ENCODE data around the gene CIB2. TPM values are rescaled to one million over a fixed set of nuclear protein-coding genes. Genes with fewer than 3 reads are reported as not detected.
A peak's percentile ranks its signal among the peaks of the same experiment; 100 is the strongest.

The CIB2 gene
- total RNA-seq, 2 donors from 2014 or later = 0.67 to 1.8 TPM

DNA sequence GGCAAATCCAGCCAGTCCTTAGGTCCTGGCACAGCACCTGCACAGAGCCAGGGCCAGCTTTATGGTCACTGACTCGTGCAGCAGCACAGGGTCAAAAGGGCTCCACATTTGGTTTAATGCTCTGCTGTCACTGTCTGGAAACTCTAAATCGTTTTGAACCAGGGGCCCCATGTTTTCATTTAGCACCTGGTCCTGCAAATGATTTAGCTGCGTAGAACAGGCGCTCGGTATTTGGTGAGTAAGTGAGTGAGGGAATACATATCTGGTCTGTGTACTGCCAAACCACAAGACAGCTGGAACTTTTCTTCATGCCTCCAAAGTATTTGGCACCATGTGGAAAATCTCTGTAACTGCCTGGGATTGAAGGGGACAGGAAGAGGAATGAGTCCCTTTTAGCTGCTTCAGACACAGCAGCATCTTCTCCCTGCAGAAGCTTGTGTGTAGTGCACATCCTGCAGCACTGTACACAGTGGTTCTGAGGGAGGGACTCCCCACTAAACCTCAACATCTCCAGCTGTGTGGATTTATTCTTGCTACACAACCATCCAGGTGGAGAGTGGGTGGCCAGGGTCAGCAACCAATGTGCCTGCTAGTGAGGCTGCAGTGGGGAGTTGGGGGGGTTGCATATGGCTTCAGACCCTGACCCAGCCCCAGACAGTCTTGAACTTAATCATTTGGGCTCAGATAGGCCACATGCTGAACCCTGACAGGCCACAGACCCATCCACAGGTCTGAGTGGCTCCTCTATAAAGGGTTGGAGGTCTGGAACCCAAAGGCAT lies 37.8 kb downstream of the CIB2 start:
- Mint-ChIP-seq H3K27ac (no peak overlapping the region), H3K36me3 (no peaks in the 10 kb centered on the region), H3K27me3 (peaks cover 0 to 8% of the 10 kb centered on the region in 2 donors), H3K9me3 (no peaks in the 10 kb centered on the region), H3K4me3 (no peak overlapping the region), H3K4me1 (ENCODE audit: low read depth in 2 of 2) (peaks cover 3 to 6% of the 10 kb centered on the region in 2 donors)
- ATAC-seq = peak; percentile 25 to 32
- no peak for DNase-seq (ENCODE audit: low spot score)

DNA sequence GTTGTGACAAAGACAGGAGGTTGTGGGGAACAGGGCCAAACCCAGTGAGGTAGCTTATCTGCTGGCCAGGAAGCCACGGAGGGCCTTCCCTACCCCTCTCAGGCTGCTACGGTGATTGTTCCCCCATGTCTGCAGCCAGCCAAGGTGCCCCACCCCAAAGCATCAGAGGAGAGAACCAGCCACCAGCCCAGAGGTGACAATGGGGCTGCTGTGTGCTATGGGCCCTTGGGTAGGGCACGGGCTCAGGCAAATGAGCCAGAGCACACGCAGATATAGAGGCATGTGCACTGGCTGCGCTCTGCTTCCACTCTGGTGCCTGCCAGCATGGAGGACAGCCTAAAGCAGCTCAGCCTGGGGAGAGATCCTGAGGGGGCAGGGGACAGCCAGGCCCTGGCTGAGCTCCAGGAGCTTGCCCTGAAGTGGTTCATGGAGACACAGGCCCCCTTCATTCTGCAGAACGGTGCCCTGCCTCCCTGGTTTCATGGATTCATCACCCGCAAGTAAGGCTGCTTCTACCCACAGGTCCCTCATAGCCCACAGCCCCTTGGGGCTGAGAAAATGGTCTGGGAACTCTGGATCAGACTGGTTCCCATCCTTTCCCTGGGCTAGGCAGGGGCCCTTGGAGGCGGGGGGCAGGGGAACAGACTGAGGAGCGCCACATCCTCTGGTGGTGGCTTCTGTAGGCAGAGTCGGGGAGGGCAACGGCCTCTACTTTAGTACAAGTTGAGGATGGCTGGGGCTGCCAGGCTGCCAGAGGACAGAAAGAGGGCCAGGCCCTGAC lies 38.8 kb downstream of the CIB2 start, which contains the start of gene SH2D7:
Gene SH2D7, plus strand, starts transcription at position 301 of the 781 bp plus-strand sequence. Its CDS starts 24 bp downstream, at position 325.
- no peak for DNase-seq (ENCODE audit: low spot score)
- Mint-ChIP-seq H3K4me1 (ENCODE audit: low read depth in 2 of 2) (peaks cover 3 to 6% of the 10 kb centered on the region in 2 donors), H3K27me3 (peaks cover 0 to 8% of the 10 kb centered on the region in 2 donors), H3K9me3 (no peaks in the 10 kb centered on the region), H3K36me3 (no peaks in the 10 kb centered on the region), H3K4me3 (no peak within 1 kb of the TSS), H3K27ac (peak within 1 kb of the TSS in 1 of 2 donors; percentile 13)
- peak in 1 of 2 donors; percentile 57 for ATAC-seq

DNA sequence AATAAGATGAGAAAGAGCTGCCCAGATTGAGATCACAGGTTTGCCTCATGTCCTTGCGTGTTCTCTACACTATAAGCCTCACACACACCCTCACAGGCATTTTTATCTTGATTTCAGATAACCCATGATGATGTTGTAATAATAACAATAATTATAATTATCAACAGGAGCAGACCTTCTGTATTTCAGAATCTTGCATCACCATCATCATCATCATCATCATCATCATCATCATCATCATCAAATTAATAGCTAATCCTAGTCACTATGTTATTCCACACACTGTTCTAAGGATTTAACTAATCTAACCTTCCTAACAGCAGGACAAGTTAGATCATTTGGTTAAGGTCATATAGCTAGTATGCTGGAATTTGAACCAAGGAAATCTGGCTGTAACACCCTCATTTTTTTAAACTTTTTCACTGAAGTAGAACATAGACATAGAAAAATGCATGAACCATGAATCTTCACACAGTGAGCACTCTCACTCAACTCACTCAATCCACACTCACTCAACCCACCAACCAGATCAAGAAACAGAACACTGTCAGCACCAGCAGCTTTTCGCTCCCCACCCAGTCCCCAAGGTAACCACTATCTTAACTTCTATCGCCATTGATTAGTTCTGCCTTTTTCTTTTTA lies 40.7 kb downstream of the CIB2 start:
- no peaks in the 10 kb centered on the region for H3K36me3 Mint-ChIP-seq
- H3K4me1 Mint-ChIP-seq (ENCODE audit: low read depth in 2 of 2) = peaks cover 3 to 6% of the 10 kb centered on the region in 2 donors
- H3K4me3 Mint-ChIP-seq = no peak overlapping the region
- no peak for ATAC-seq
- no peak for DNase-seq (ENCODE audit: low spot score)
- H3K27ac Mint-ChIP-seq = no peak overlapping the region
- no peaks in the 10 kb centered on the region for H3K9me3 Mint-ChIP-seq
- peaks cover 0 to 8% of the 10 kb centered on the region in 2 donors for H3K27me3 Mint-ChIP-seq

DNA sequence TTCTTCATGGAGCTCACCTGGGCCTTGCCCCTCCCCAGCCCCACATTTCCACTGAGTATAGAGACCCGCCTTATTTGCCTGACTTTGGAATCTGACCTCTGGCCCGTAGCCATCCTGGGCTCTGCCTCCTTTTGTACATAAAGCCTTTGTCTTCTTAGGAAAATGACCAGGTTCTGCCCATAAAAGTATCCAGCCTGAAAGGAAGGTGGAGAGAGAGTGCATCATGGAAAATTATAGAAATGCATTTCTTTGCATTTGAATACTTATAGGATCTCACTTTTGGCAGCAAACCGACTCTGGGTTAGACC lies 42.5 kb downstream of the CIB2 start:
- no peaks in the 10 kb centered on the region for H3K36me3 Mint-ChIP-seq

DNA sequence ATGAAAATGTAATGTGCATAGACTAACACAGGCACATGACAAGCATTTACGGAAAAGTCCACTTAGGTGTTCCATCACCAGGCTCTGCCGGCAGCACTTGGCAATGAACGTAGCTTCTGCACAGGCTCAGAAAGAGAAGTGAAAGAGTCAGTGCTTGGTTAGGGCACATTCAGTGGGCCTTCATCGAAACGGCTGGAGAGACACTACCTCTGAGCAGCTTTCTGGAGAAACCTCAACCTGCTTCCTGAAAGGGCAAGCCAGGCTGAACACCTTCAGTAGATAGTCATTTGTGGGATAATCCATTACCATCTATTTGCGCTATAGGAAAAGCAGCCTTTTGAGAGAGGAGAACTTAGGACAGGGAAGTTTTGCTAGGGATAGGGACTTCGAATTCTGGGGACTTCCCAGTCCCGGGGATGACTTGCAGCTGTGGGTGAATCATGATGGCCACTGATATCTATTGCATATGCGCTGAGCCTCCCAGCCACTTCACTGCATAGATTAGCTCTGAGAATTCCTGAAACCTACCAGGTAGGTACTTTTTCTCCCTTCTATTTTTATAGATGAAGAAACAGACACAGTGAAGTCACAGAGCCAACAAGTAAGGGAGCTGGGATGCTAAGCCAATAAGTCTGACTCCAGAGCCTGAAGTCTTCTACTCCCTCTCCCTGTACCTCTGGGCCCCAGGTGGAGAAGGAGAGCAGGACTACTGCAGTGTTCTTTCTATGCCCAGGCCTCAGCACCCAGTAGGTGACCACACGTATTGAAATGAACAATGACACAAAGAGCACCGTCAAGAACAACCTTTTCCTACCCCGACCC lies 43.1 kb downstream of the CIB2 start:
- Mint-ChIP-seq H3K27ac (no peak overlapping the region), H3K27me3 (peaks cover 0 to 3% of the 10 kb centered on the region in 2 donors), H3K4me3 (no peak overlapping the region), H3K4me1 (ENCODE audit: low read depth in 2 of 2) (peaks cover 3 to 6% of the 10 kb centered on the region in 2 donors), H3K36me3 (no peaks in the 10 kb centered on the region), H3K9me3 (no peaks in the 10 kb centered on the region)
- ATAC-seq (no peak), DNase-seq (ENCODE audit: low spot score) (no peak)

More for the DNA sequence above, 42.5 kb downstream of the CIB2 start:
- peaks cover 3 to 6% of the 10 kb centered on the region in 2 donors for H3K4me1 Mint-ChIP-seq (ENCODE audit: low read depth in 2 of 2)
- no peak for ATAC-seq
- no peak for DNase-seq (ENCODE audit: low spot score)
- no peak overlapping the region for H3K27ac Mint-ChIP-seq
- peaks cover 0 to 3% of the 10 kb centered on the region in 2 donors for H3K27me3 Mint-ChIP-seq
- H3K9me3 Mint-ChIP-seq = no peaks in the 10 kb centered on the region
- no peak overlapping the region for H3K4me3 Mint-ChIP-seq

DNA sequence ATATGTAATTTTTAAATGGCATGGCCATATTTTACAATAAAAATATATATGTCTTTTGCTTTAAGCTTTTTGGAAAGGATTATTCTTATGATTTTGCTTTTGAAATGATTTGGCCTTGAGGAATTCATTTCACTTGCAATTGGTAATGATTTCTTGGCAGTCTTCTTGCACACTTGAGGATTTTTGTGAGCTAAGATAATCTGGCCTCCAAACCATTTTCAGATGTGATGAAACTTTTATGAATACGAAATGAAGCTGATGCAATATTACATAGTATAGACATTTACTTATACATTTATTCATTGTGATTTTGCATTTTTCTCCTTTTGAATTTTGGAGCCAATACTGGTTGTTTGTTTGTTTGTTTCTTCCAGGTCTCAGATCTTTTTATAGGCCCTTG lies 45.3 kb downstream of the CIB2 start:
- H3K9me3 Mint-ChIP-seq = no peaks in the 10 kb centered on the region
- H3K4me1 Mint-ChIP-seq (ENCODE audit: low read depth in 2 of 2) = peaks cover 0 to 13% of the 10 kb centered on the region in 2 donors
- no peaks in the 10 kb centered on the region for H3K27me3 Mint-ChIP-seq
- peak overlapping the region in 1 of 2 donors; percentile 31 for H3K27ac Mint-ChIP-seq
- no peak overlapping the region for H3K4me3 Mint-ChIP-seq
- ATAC-seq (no peak), DNase-seq (ENCODE audit: low spot score) (no peak)
- no peaks in the 10 kb centered on the region for H3K36me3 Mint-ChIP-seq

DNA sequence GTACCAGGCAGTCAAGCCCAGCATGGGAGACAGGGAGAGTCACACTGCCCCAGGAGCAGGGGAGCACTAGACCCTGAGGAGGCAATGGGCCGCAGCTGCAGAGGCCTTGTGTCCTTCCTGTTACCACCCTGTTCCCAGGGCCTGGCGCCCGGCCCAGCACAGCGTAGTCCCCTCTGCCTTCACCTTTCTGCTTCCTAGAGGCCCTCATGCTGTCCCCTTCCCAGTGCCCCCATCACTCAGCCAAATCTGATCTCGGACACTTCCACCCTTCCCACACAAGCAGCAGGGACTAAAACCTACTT lies 46.8 kb downstream of the CIB2 start:
- H3K4me3 Mint-ChIP-seq = no peak overlapping the region
- DNase-seq (ENCODE audit: low spot score) (no peak), ATAC-seq (no peak)
- H3K27ac Mint-ChIP-seq = peak overlapping the region in 1 of 2 donors; percentile 22
- H3K36me3 Mint-ChIP-seq = no peaks in the 10 kb centered on the region
- H3K27me3 Mint-ChIP-seq = no peaks in the 10 kb centered on the region
- peaks cover 0 to 13% of the 10 kb centered on the region in 2 donors for H3K4me1 Mint-ChIP-seq (ENCODE audit: low read depth in 2 of 2)
- H3K9me3 Mint-ChIP-seq = no peaks in the 10 kb centered on the region

DNA sequence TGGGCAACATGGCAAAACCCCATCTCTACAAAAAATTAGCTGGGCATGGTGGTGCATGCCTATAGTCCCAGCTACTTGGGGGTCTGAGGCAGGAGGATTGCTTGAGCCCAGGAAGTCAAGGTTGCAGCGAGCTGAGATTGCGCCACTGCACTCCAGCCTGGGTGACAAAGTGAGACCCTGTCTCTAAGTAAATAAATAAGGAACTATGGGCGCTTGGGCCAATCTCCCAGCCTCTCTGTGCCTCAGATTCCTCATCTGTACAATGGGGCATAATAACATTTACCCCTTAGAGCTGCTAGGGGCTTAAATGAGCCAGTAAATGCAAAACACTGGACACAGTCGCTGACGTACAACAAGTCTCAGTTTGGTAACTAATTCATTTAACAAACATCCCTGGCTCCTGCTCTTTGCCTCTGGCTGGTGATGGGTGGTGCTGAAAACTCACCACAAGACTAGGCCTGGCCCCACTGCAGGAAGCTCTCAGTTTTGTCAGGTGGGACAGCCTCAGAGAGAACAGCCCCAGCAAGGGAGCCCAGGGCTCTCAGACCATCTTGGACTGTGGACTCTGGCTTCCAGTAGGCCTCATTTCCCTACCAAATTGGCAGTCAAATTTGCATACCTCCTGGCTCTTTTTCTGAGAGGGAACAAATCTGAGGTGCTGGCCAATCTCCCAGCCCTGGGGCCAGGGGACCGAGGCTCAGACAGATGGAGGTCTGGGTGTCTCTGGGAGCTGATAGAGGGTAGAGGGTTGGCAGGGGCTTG lies 47.4 kb downstream of the CIB2 start:
- Mint-ChIP-seq H3K9me3 (no peaks in the 10 kb centered on the region), H3K27ac (peak overlapping the region in 1 of 2 donors; percentile 22), H3K36me3 (no peaks in the 10 kb centered on the region), H3K4me3 (no peak overlapping the region), H3K27me3 (no peaks in the 10 kb centered on the region), H3K4me1 (ENCODE audit: low read depth in 2 of 2) (peaks cover 0 to 13% of the 10 kb centered on the region in 2 donors)
- DNase-seq (ENCODE audit: low spot score) (no peak), ATAC-seq (no peak)

DNA sequence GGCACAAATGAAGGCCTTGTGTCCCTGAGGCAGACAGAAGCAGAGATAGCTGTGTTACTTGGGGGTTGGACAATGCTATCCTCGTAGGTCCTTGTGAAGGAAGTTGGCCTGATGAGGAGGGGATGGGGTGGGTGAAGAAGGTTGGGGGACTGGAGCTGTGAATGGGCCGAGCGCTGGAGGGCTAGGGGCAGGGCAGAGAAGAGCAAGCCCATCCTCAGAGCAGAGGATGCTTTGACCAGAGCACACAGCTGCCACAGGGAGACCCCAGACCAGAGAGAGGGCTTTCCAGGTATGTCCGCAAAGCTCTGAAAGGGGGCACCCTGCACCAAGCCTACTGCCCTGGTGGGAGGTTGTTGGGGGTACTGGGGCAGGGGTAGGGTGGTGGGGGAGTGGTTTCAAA lies 48.1 kb downstream of the CIB2 start:
- Mint-ChIP-seq H3K9me3 (no peaks in the 10 kb centered on the region), H3K27me3 (no peaks in the 10 kb centered on the region), H3K4me1 (ENCODE audit: low read depth in 2 of 2) (peaks cover 1 to 13% of the 10 kb centered on the region in 2 donors), H3K27ac (no peak overlapping the region), H3K36me3 (no peaks in the 10 kb centered on the region), H3K4me3 (no peak overlapping the region)
- ATAC-seq (no peak), DNase-seq (ENCODE audit: low spot score) (no peak)

DNA sequence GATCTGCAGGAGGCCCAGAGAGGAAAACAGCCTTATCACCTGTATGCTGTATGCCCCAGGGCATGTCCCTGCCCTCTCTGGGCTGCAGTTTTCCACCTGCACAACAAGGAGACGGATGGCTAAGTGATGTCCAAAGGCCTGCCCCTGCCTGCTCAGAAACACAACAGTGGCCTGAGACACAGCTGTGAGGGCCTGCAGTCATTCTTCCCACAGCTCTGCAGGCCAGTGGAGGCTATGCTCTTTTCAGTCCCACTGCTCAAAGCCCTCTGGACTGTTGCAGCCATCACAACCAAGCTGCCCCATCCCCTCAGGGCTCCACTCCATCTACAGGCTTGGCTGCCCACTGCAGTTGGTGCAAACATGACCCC lies 48.5 kb downstream of the CIB2 start:
- no peak for DNase-seq (ENCODE audit: low spot score)
- no peak overlapping the region for H3K4me3 Mint-ChIP-seq
- H3K27ac Mint-ChIP-seq = peak overlapping the region in 1 of 2 donors; percentile 85
- no peaks in the 10 kb centered on the region for H3K36me3 Mint-ChIP-seq
- peaks cover 6 to 17% of the 10 kb centered on the region in 2 donors for H3K4me1 Mint-ChIP-seq (ENCODE audit: low read depth in 2 of 2)
- no peaks in the 10 kb centered on the region for H3K27me3 Mint-ChIP-seq
- no peaks in the 10 kb centered on the region for H3K9me3 Mint-ChIP-seq
- no peak for ATAC-seq

DNA sequence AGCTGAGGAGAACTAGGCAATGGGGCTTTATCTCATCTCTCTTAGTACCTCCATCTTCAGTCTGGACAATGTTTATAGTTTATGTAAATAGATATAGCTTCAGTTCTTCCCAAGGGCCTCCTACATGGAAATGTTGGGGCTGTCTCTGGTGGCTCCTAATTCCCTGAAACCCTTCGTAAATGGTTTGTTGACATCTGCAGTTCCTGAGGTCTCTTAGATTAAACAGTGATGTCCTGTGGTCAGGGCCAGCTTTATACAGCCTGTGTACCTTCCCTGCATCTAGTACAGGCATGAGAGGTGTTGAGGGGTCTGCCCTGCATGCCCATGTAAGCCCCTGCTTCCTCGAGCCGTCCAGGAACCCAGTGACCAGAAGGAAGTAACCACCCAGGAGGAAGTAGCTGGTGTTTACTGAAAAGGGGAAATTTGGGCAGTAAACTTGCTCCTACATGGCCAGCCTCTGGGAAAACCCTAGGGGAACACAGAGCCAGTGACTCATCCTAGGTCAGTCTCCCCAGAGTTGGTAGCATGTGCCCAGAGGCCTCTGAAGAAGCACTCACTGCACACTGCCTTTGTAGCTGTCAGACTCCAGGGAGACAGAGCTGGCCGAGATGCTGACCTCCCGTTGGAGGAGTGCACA lies 49.0 kb downstream of the CIB2 start:
- Mint-ChIP-seq H3K27ac (peak overlapping the region; percentile 19 to 85), H3K9me3 (no peaks in the 10 kb centered on the region), H3K36me3 (no peaks in the 10 kb centered on the region), H3K4me1 (ENCODE audit: low read depth in 2 of 2) (peaks cover 6 to 17% of the 10 kb centered on the region in 2 donors), H3K27me3 (no peaks in the 10 kb centered on the region), H3K4me3 (no peak overlapping the region)
- ATAC-seq = peak; percentile 52 to 75
- peak; percentile 66 for DNase-seq (ENCODE audit: low spot score)

DNA sequence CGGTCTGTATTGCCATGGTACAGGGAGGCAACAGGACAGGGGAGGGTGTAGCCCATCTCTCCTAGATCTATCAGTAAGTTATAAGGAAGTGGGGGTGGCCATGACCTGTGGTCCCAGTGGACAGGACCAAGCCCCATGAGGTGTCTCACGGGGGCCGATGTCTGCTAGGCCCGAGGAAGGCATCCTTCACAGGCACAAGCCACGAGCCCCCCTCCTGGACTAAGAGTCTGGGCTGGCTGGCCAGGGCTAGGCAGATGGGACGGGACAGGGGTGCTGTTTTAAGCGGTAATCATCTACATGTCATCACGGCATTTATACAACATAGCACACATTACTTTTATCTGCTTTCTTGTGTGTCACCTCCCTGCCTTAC lies 51.2 kb downstream of the CIB2 start:
- H3K4me3 Mint-ChIP-seq = no peak overlapping the region
- no peak for DNase-seq (ENCODE audit: low spot score)
- H3K36me3 Mint-ChIP-seq = peaks cover 5% of the 10 kb centered on the region
- no peaks in the 10 kb centered on the region for H3K9me3 Mint-ChIP-seq
- H3K27me3 Mint-ChIP-seq = no peaks in the 10 kb centered on the region
- H3K4me1 Mint-ChIP-seq (ENCODE audit: low read depth in 2 of 2) = peaks cover 23 to 29% of the 10 kb centered on the region in 2 donors
- no peak overlapping the region for H3K27ac Mint-ChIP-seq
- ATAC-seq = no peak
